SK-N-SH (cell line): ENCODE results near the gene HBP1.

Source experiments
- CTCF ChIP-seq: fragments of 200-600 bp; sonication (generic); IDR thresholded peaks from 2 replicates; pipeline ENCODE4 v1.6.1; 2017; ENCODE audit warnings: antibody characterized with exemption, mild to moderate bottlenecking, moderate library complexity
- ELF1 ChIP-seq: IDR thresholded peaks from 2 replicates; pipeline ENCODE4 v1.4.0; 2012
- EP300 ChIP-seq, 2 experiments: IDR thresholded peaks; 2 replicates each; pipeline versions ENCODE4 v1.4.0 to v1.6.1; 2012; ENCODE audit warnings: borderline replicate concordance in 1 of 2, low read depth in 1 of 2, low read length in 1 of 2
- EZH2phosphoT487 ChIP-seq: fragments of 200-600 bp; sonication (generic); IDR thresholded peaks from 2 replicates; pipeline ENCODE4 v1.6.1; 2017; ENCODE audit warnings: low read depth, mixed run types, mild to moderate bottlenecking, antibody characterized with exemption, moderate library complexity, borderline replicate concordance
- GABPA ChIP-seq: IDR thresholded peaks from 2 replicates; pipeline ENCODE4 v1.4.0; 2012; ENCODE audit warnings: low read depth, mild to moderate bottlenecking
- POLR2AphosphoS5 ChIP-seq: IDR thresholded peaks from 2 replicates; pipeline ENCODE4 v1.6.1; 2012; ENCODE audit warnings: low read depth, low read length
- SIN3A ChIP-seq: IDR thresholded peaks from 2 replicates; pipeline ENCODE4 v1.6.1; 2012; ENCODE audit warnings: low read depth, mild to moderate bottlenecking, low read length, moderate library complexity, borderline replicate concordance
- SMC3 ChIP-seq: IDR thresholded peaks from 2 replicates; pipeline ENCODE4 v1.6.1; 2012; ENCODE audit warnings: low read depth, low read length, improper control_type of control experiment
- YY1 ChIP-seq: IDR thresholded peaks from 2 replicates; pipeline ENCODE4 v1.4.0; 2012; ENCODE audit warnings: low read depth, mild to moderate bottlenecking
- TF ChIP-seq, protein P1 (sequence below): IDR thresholded peaks from 2 replicates; pipeline ENCODE4 v1.6.1; 2012; ENCODE audit warnings: mild to moderate bottlenecking, low read depth, low read length, moderate library complexity
- TF ChIP-seq, protein P2 (sequence below): IDR thresholded peaks from 2 replicates; pipeline ENCODE4 v1.4.0; 2012; ENCODE audit warnings: low read depth
- TF ChIP-seq, protein P3 (sequence below): IDR thresholded peaks from 2 replicates; pipeline ENCODE4 v1.4.0; 2012; ENCODE audit warnings: low read depth, borderline replicate concordance

DNA sequence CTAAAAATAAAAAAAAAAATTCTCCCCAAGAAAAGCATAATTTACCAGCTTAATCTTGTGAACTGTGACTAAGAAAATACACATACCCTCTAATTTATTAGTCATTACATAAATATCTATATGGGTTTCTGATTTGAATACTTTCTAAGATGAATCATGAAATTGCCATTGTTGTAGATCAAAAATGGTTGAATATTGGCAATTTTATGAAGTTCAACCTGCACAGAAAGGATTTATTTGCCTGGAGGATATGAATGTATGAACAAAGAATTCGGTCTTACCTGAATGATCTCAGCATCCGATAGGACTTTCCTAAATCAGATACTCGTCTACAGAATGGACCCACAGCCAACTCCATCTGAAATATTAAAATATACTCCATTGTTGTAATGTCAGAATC is 61.5 kb downstream of the HBP1 start:
- TF ChIP-seq CTCF, result no peak
- TF ChIP-seq, protein P1, sequence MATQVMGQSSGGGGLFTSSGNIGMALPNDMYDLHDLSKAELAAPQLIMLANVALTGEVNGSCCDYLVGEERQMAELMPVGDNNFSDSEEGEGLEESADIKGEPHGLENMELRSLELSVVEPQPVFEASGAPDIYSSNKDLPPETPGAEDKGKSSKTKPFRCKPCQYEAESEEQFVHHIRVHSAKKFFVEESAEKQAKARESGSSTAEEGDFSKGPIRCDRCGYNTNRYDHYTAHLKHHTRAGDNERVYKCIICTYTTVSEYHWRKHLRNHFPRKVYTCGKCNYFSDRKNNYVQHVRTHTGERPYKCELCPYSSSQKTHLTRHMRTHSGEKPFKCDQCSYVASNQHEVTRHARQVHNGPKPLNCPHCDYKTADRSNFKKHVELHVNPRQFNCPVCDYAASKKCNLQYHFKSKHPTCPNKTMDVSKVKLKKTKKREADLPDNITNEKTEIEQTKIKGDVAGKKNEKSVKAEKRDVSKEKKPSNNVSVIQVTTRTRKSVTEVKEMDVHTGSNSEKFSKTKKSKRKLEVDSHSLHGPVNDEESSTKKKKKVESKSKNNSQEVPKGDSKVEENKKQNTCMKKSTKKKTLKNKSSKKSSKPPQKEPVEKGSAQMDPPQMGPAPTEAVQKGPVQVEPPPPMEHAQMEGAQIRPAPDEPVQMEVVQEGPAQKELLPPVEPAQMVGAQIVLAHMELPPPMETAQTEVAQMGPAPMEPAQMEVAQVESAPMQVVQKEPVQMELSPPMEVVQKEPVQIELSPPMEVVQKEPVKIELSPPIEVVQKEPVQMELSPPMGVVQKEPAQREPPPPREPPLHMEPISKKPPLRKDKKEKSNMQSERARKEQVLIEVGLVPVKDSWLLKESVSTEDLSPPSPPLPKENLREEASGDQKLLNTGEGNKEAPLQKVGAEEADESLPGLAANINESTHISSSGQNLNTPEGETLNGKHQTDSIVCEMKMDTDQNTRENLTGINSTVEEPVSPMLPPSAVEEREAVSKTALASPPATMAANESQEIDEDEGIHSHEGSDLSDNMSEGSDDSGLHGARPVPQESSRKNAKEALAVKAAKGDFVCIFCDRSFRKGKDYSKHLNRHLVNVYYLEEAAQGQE, result no peak
- TF ChIP-seq EZH2phosphoT487, result no peak
- no peak for TF ChIP-seq YY1
- TF ChIP-seq, protein P2, sequence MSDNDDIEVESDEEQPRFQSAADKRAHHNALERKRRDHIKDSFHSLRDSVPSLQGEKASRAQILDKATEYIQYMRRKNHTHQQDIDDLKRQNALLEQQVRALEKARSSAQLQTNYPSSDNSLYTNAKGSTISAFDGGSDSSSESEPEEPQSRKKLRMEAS, result no peak
- TF ChIP-seq SIN3A, result no peak
- peak in 1 of 2 experiments; percentile 50; a peak in 1 of 4 replicates for TF ChIP-seq EP300 (IDR thresholded peaks at IDR 0.05; ENCODE audit: borderline replicate concordance in 1 of 2, low read depth in 1 of 2, low read length in 1 of 2)
- TF ChIP-seq GABPA, result no peak
- TF ChIP-seq ELF1, result no peak
- TF ChIP-seq, protein P3, sequence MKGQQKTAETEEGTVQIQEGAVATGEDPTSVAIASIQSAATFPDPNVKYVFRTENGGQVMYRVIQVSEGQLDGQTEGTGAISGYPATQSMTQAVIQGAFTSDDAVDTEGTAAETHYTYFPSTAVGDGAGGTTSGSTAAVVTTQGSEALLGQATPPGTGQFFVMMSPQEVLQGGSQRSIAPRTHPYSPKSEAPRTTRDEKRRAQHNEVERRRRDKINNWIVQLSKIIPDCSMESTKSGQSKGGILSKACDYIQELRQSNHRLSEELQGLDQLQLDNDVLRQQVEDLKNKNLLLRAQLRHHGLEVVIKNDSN, result no peak
- TF ChIP-seq POLR2AphosphoS5, result no peak
- TF ChIP-seq SMC3, result no peak
